HG03575 (cell line): ENCODE measurements around the gene LMO1.

Experiments used
- ATAC-seq: cut with Tn5 transposase; IDR thresholded peaks from one replicate; pipeline ENCODE4 v1.9.1; 2021; ENCODE audit not compliant: unreplicated experiment, insufficient number of reproducible peaks, low FRiP score; ENCODE audit errors: extremely low read depth

The LMO1 gene

GRCh38 chr11:8267831-8268529 lies 4.3 kb upstream of the LMO1 start:
- ATAC-seq: no peak

GRCh38 chr11:8267280-8267679 lies 3.6 kb upstream of the LMO1 start:
- ATAC-seq: no peak

- no peak for ATAC-seq
Observed at GRCh38 chr11:8266246-8267241, 2.9 kb upstream of the LMO1 start.

GRCh38 chr11:8265681-8266241 lies 2.1 kb upstream of the LMO1 start:
- no peak for ATAC-seq

- ATAC-seq: no peak
Observed at GRCh38 chr11:8263109-8263768, 439 bp downstream of the LMO1 start.

GRCh38 chr11:8262552-8263108 lies 1.0 kb downstream of the LMO1 start:
- no peak for ATAC-seq

GRCh38 chr11:8261921-8262551 lies 1.6 kb downstream of the LMO1 start:
- no peak for ATAC-seq

- no peak for ATAC-seq
Observed at GRCh38 chr11:8261291-8261690, 2.4 kb downstream of the LMO1 start.

GRCh38 chr11:8260202-8260966 lies 3.3 kb downstream of the LMO1 start:
- no peak for ATAC-seq

GRCh38 chr11:8259306-8259959 lies 4.2 kb downstream of the LMO1 start:
- no peak for ATAC-seq

- ATAC-seq: no peak
Observed at GRCh38 chr11:8258784-8259183, 4.9 kb downstream of the LMO1 start.

- no peak for ATAC-seq
Observed at GRCh38 chr11:8258289-8258688, 5.4 kb downstream of the LMO1 start.

GRCh38 chr11:8257003-8257664 lies 6.5 kb downstream of the LMO1 start:
- ATAC-seq: no peak

- no peak for ATAC-seq
Observed at GRCh38 chr11:8256271-8257002, 7.2 kb downstream of the LMO1 start.

- ATAC-seq: no peak
Observed at GRCh38 chr11:8253566-8253965, 10.1 kb downstream of the LMO1 start.

- no peak for ATAC-seq
Observed at GRCh38 chr11:8252946-8253345, 10.7 kb downstream of the LMO1 start.
